HepG2 (cell line): ENCODE measurements around the gene IFT52. TPM values are rescaled to one million over a fixed set of nuclear protein-coding genes. Genes with fewer than 3 reads are reported as not detected.

Experiments
- EP300 ChIP-seq, 3 experiments: sonication (generic) in 1 of 3; formaldehyde crosslinking in 1 of 3; IDR thresholded peaks; 2 replicates each; pipeline versions ENCODE4 v1.5.1 to v1.6.1; 2011 to 2020; ENCODE audit warnings: low read depth in 2 of 3, low read length in 2 of 3, borderline replicate concordance in 1 of 3, improper control_type of control experiment in 1 of 3, mild to moderate bottlenecking in 1 of 3, missing genetic modification reagents in 1 of 3, moderate library complexity in 1 of 3
- ESRRA ChIP-seq: sonication (generic); formaldehyde crosslinking; IDR thresholded peaks from 2 replicates; pipeline ENCODE4 v1.5.1; 2020; ENCODE audit warnings: mild to moderate bottlenecking, low read depth, missing genetic modification reagents
- HDAC2 ChIP-seq: sonication (generic); formaldehyde crosslinking; IDR thresholded peaks from 2 replicates; pipeline ENCODE4 v1.4.0; 2020; ENCODE audit warnings: missing genetic modification reagents
- HMGA1 ChIP-seq: sonication (generic); formaldehyde crosslinking; conservative IDR thresholded peaks from 2 replicates; pipeline ENCODE4 v1.4.0; 2020; ENCODE audit warnings: missing genetic modification reagents
- IKZF1 ChIP-seq: fragments of 450-650 bp; IDR thresholded peaks from 2 replicates; pipeline ENCODE4 v1.7.1; 2016
- KDM5A ChIP-seq: fragments of 200-600 bp; sonication (generic); IDR thresholded peaks from 2 replicates; pipeline ENCODE4 v1.7.0; 2018; ENCODE audit warnings: antibody characterized with exemption, mild to moderate bottlenecking, low read length, borderline replicate concordance
- KLF15 ChIP-seq: sonication (generic); formaldehyde crosslinking; IDR thresholded peaks from 2 replicates; pipeline ENCODE4 v1.8.1; 2023; ENCODE audit warnings: borderline replicate concordance, mild to moderate bottlenecking, inconsistent platforms, missing genetic modification reagents, mixed read lengths
- MAFG ChIP-seq: sonication (generic); formaldehyde crosslinking; IDR thresholded peaks from 2 replicates; pipeline ENCODE4 v1.5.1; 2020; ENCODE audit warnings: mild to moderate bottlenecking, missing genetic modification reagents
- POLR2AphosphoS5 ChIP-seq: IDR thresholded peaks from 2 replicates; pipeline ENCODE4 v1.6.1; 2012; ENCODE audit warnings: low read depth, low read length
- RARA ChIP-seq: IDR thresholded peaks from 2 replicates; pipeline ENCODE4 v1.6.1; 2016; ENCODE audit warnings: missing genetic modification reagents, missing compliant biosample characterization
- RBM22 ChIP-seq: fragments of 200-400 bp; formaldehyde crosslinking; optimal IDR thresholded peaks from 2 replicates; pipeline ENCODE3; 2017; ENCODE audit warnings: mild to moderate bottlenecking, low read length, moderate library complexity
- RCOR2 ChIP-seq: IDR thresholded peaks from 2 replicates; pipeline ENCODE4 v1.6.1; 2016; ENCODE audit warnings: missing biosample characterization, missing genetic modification reagents
- SMC3 ChIP-seq: IDR thresholded peaks from 2 replicates; pipeline ENCODE4 v1.6.1; 2011; ENCODE audit warnings: low read length, improper control_type of control experiment
- ZBTB25 ChIP-seq: IDR thresholded peaks from 2 replicates; pipeline ENCODE4 v1.6.1; 2018; ENCODE audit warnings: missing genetic modification reagents
- ZBTB7A ChIP-seq: sonication (generic); formaldehyde crosslinking; IDR thresholded peaks from 2 replicates; pipeline ENCODE4 v1.8.0; 2022; ENCODE audit warnings: mild to moderate bottlenecking, missing genetic modification reagents
- ZKSCAN5 ChIP-seq: sonication (generic); formaldehyde crosslinking; IDR thresholded peaks from 2 replicates; pipeline ENCODE4 v1.5.1; 2020; ENCODE audit warnings: mild to moderate bottlenecking, missing genetic modification reagents
- ZNF138 ChIP-seq: sonication (generic); formaldehyde crosslinking; IDR thresholded peaks from 2 replicates; pipeline ENCODE4 v1.5.0; 2020; ENCODE audit warnings: mild to moderate bottlenecking, low read depth, missing genetic modification reagents
- ZNF354B ChIP-seq: sonication (generic); formaldehyde crosslinking; IDR thresholded peaks from 2 replicates; pipeline ENCODE4 v1.8.0; 2022; ENCODE audit warnings: mild to moderate bottlenecking, missing genetic modification reagents
- ZNF451 ChIP-seq: sonication (generic); formaldehyde crosslinking; IDR thresholded peaks from 2 replicates; pipeline ENCODE4 v1.5.0; 2020; ENCODE audit warnings: mild to moderate bottlenecking, missing genetic modification reagents
- ZNF543 ChIP-seq: sonication (generic); formaldehyde crosslinking; IDR thresholded peaks from 2 replicates; pipeline ENCODE4 v1.4.0; 2020; ENCODE audit warnings: mild to moderate bottlenecking, missing genetic modification reagents
- ZNF556 ChIP-seq: sonication (generic); formaldehyde crosslinking; IDR thresholded peaks from 2 replicates; pipeline ENCODE4 v1.4.0; 2020; ENCODE audit warnings: mild to moderate bottlenecking, missing genetic modification reagents, borderline replicate concordance
- ZNF670 ChIP-seq: sonication (generic); formaldehyde crosslinking; IDR thresholded peaks from 2 replicates; pipeline ENCODE4 v1.8.0; 2022; ENCODE audit warnings: mild to moderate bottlenecking, missing genetic modification reagents, borderline replicate concordance
- ZNF773 ChIP-seq: sonication (generic); formaldehyde crosslinking; IDR thresholded peaks from 2 replicates; pipeline ENCODE4 v1.4.0; 2020; ENCODE audit warnings: missing genetic modification reagents, borderline replicate concordance
- polyA plus RNA-seq, 8 experiments: library from polyadenylated mRNA; depleted of rRNA in 3 of 8; stranded (reverse) in 7 of 8; unstranded in 1 of 8; fragments of >200 nt; fragmentation: Illumina TruSeq in 4 of 8; extraction: Trizol in 4 of 8; gene quantifications; 2 replicates each; pipeline versions ENCODE4 v1.2.1 to v1.2.3, GENCODE V29; 2011 to 2016; ENCODE audit warnings: low read depth in 4 of 8, missing spikeins in 1 of 8, mixed read lengths in 1 of 8; ENCODE audit not compliant: insufficient read depth in 1 of 8
- total RNA-seq, 5 experiments: library from RNA; depleted of rRNA; stranded (reverse); fragments of >200 nt; fragmentation: Illumina TruSeq; extraction: Trizol; gene quantifications; 2 replicates each; pipeline ENCODE4 v1.2.3, GENCODE V29; 2016; ENCODE audit warnings: low read depth in 1 of 5
- TF ChIP-seq, protein P1 (sequence below): sonication (generic); formaldehyde crosslinking; IDR thresholded peaks from 2 replicates; pipeline ENCODE4 v1.8.0; 2022; ENCODE audit warnings: mild to moderate bottlenecking, missing genetic modification reagents, moderate library complexity
- TF ChIP-seq, protein P2 (sequence below): sonication (generic); formaldehyde crosslinking; IDR thresholded peaks from 2 replicates; pipeline ENCODE4 v1.5.0; 2020; ENCODE audit warnings: mild to moderate bottlenecking, missing genetic modification reagents
- TF ChIP-seq, protein P3 (sequence below): sonication (generic); formaldehyde crosslinking; IDR thresholded peaks from 2 replicates; pipeline ENCODE4 v1.5.0; 2020; ENCODE audit warnings: missing genetic modification reagents
- TF ChIP-seq, protein P4 (sequence below): sonication (generic); formaldehyde crosslinking; IDR thresholded peaks from 2 replicates; pipeline ENCODE4 v1.4.0; 2020; ENCODE audit warnings: missing genetic modification reagents

Gene IFT52
- total and polyA plus RNA-seq, 2 of the 13 experiments (the other 11 are each of a cell fraction or from before 2014, with no cell fraction given), result 48.0 to 64.0 TPM

GRCh38 chr20:43583982-43584432 lies 6.7 kb upstream of the IFT52 start (continued):
- TF ChIP-seq, protein P1, sequence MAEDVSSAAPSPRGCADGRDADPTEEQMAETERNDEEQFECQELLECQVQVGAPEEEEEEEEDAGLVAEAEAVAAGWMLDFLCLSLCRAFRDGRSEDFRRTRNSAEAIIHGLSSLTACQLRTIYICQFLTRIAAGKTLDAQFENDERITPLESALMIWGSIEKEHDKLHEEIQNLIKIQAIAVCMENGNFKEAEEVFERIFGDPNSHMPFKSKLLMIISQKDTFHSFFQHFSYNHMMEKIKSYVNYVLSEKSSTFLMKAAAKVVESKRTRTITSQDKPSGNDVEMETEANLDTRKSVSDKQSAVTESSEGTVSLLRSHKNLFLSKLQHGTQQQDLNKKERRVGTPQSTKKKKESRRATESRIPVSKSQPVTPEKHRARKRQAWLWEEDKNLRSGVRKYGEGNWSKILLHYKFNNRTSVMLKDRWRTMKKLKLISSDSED (CRISPR knock-in tag), result no peak
- TF ChIP-seq ZNF773 (CRISPR knock-in tag), result no peak
- TF ChIP-seq HMGA1 (CRISPR knock-in tag), result no peak
- TF ChIP-seq ZNF543 (CRISPR knock-in tag), result no peak
- no peak for TF ChIP-seq ESRRA (CRISPR knock-in tag)
- TF ChIP-seq ZNF451 (CRISPR knock-in tag), result no peak
- peak; percentile 60; the same call in 1 of the 2 replicates for TF ChIP-seq ZBTB25
- TF ChIP-seq ZNF556 (CRISPR knock-in tag), result no peak
- TF ChIP-seq ZBTB7A (CRISPR knock-in tag), result no peak
- TF ChIP-seq POLR2AphosphoS5, result no peak
- peak; percentile 81 for TF ChIP-seq RARA (CRISPR knock-in tag)
- TF ChIP-seq, protein P2, sequence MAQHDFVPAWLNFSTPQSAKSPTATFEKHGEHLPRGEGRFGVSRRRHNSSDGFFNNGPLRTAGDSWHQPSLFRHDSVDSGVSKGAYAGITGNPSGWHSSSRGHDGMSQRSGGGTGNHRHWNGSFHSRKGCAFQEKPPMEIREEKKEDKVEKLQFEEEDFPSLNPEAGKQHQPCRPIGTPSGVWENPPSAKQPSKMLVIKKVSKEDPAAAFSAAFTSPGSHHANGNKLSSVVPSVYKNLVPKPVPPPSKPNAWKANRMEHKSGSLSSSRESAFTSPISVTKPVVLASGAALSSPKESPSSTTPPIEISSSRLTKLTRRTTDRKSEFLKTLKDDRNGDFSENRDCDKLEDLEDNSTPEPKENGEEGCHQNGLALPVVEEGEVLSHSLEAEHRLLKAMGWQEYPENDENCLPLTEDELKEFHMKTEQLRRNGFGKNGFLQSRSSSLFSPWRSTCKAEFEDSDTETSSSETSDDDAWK (CRISPR knock-in tag), result no peak
- no peak for TF ChIP-seq IKZF1
- no peak for TF ChIP-seq MAFG (CRISPR knock-in tag)
- TF ChIP-seq EP300 (IDR thresholded peaks at IDR 0.05; ENCODE audit: low read depth in 2 of 2, low read length in 2 of 2), result peak; percentile 52 to 62; a peak in 3 of 4 replicates
- TF ChIP-seq EP300 (CRISPR knock-in tag; IDR thresholded peaks at IDR 0.05; ENCODE audit: borderline replicate concordance), result no peak
- no peak for TF ChIP-seq ZNF138
- TF ChIP-seq, protein P3, sequence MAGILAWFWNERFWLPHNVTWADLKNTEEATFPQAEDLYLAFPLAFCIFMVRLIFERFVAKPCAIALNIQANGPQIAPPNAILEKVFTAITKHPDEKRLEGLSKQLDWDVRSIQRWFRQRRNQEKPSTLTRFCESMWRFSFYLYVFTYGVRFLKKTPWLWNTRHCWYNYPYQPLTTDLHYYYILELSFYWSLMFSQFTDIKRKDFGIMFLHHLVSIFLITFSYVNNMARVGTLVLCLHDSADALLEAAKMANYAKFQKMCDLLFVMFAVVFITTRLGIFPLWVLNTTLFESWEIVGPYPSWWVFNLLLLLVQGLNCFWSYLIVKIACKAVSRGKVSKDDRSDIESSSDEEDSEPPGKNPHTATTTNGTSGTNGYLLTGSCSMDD (CRISPR knock-in tag), result no peak
- TF ChIP-seq KDM5A, result no peak
- TF ChIP-seq KLF15 (CRISPR knock-in tag), result no peak
- no peak for TF ChIP-seq ZKSCAN5 (CRISPR knock-in tag)
- TF ChIP-seq, protein P4, sequence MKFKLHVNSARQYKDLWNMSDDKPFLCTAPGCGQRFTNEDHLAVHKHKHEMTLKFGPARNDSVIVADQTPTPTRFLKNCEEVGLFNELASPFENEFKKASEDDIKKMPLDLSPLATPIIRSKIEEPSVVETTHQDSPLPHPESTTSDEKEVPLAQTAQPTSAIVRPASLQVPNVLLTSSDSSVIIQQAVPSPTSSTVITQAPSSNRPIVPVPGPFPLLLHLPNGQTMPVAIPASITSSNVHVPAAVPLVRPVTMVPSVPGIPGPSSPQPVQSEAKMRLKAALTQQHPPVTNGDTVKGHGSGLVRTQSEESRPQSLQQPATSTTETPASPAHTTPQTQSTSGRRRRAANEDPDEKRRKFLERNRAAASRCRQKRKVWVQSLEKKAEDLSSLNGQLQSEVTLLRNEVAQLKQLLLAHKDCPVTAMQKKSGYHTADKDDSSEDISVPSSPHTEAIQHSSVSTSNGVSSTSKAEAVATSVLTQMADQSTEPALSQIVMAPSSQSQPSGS (CRISPR knock-in tag), result no peak; the same call in 1 of the 2 replicates
- no peak for TF ChIP-seq RBM22
- TF ChIP-seq HDAC2 (CRISPR knock-in tag), result peak; percentile 28; the same call in 1 of the 2 replicates
- no peak for TF ChIP-seq ZNF670 (CRISPR knock-in tag)
- TF ChIP-seq RCOR2 (CRISPR knock-in tag), result no peak
- TF ChIP-seq ZNF354B (CRISPR knock-in tag), result no peak
- TF ChIP-seq SMC3, result peak; percentile 42; the same call in 1 of the 2 replicates
